Activated CD4-positive, alpha-beta T cell treated with anti-CD3 and anti-CD28 coated beads, Interleukin-2, Interleukin-4, amounts not matched to agents 100 ng/mL and 50 ng/mL, durations not matched to agents 16 hours and 8 hours (primary cell): ENCODE data around the gene ADAMTSL1.

Experiments used
- DNase-seq: peaks from one replicate; pipeline ENCODE4 v3.0.0-alpha.2; 2020; ENCODE audit warnings: low spot score

ADAMTSL1 gene

DNA sequence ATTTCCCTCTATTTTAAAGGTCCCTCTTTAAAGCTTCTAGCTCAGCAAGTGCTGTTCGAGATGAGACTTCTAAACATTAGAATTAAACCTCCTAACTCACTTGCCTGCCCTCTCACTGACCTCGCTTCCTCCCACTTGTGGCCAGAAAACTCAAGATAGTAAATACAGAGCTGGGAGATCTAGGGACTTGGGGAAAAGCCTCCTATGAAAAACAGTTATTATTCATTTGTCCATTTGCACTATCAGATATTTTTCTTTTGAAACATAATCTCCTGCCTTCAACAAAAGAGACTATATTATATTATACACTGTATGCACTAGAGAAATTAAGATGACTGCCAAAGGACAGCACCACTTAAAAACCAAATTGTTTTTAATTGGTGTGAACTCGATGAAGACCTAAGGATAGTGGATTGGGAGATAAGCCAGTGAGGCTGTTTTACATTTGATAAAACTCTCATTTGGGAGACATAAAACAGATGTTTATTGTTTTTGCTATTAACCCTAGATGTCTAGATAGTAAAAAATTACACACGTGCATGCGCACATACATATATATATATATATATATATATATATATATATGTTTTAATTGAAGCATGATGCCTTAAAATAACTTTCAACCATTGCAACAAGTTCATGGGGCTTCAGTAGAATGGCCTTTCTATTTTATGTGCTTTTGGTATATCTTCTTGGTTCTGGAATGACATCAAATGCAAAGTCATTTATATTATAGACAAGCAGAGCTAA lies 229.4 kb downstream of the ADAMTSL1 start:
- DNase-seq = no peak

DNA sequence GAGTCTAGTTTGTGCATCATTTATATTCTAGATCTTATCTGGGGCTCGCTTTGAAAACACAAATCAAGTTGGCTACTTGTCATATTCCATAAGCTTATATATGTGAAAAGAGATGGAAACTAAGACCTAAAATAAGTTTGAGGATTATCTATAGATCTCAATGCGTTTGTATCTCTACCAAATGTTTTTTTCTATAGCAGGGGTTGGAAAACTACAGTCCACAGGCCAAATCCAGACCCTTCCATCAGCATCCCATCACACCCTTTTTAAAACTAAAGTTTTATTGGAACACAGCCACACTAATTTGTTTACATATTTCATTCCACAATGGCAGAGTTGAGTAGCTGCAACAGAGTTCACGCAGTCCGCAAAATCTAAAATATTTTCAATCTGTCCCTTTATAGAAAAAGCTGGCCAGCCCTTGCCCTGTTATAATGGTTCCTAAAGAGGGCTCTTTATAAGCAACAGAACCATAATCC lies 230.0 kb downstream of the ADAMTSL1 start:
- no peak for DNase-seq

DNA sequence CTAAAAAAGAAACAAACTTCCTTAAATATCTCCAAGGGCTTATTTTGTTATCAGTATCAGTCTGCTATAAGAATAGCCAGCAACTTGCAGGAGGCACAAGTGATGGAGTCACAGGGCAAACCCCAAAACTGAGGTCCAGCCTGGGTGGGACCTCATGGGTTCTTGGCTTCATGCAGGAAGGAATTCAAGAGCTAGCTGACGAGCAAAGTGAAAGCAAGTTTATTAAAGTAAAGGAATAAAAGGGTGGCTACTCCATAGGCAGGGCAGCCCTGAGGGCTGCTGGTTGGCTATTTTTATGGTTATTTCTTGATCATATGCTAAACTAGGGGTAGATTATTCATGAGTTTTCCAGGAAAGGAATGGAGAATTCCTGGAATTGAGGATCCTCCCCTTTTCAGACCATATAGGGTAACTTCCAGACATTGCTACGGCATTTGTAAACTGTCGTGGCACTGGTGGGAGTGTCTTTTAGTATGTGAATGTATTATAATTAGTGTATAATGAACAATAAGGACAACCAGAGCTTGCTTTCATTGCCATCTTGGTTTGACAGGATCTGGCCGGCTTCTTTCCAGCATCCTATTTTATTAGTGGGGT lies 231.9 kb downstream of the ADAMTSL1 start:
- DNase-seq = no peak

DNA sequence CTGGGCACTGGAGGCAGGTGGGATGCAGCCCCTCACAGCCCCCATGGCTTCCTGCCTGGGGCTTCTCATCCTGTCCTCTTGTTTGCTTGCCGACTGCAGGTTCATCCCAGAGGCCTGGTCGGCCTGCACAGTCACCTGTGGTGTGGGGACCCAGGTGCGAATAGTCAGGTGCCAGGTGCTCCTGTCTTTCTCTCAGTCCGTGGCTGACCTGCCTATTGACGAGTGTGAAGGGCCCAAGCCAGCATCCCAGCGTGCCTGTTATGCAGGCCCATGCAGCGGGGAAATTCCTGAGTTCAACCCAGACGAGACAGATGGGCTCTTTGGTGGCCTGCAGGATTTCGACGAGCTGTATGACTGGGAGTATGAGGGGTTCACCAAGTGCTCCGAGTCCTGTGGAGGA lies 232.7 kb downstream of the ADAMTSL1 start:
- no peak for DNase-seq

DNA sequence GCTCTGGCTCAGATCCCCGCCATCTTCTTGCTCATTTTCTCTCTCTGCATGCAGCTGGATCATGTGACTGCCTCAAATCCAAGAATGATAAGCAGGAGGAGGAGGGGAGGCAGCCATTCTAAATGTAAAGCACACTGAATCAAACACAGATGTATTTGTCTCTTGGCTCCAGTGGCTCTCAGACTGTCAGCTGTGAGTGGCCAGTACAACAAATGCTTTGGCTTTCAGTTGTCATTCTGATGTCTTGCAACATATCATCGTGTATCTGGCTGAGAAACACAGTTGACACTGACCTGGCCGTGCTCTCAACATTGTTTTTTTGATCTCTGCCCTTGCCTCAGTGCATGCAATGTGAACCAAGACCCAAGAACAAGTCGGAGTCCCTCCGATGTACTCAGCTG lies 233.1 kb downstream of the ADAMTSL1 start:
- no peak for DNase-seq

DNA sequence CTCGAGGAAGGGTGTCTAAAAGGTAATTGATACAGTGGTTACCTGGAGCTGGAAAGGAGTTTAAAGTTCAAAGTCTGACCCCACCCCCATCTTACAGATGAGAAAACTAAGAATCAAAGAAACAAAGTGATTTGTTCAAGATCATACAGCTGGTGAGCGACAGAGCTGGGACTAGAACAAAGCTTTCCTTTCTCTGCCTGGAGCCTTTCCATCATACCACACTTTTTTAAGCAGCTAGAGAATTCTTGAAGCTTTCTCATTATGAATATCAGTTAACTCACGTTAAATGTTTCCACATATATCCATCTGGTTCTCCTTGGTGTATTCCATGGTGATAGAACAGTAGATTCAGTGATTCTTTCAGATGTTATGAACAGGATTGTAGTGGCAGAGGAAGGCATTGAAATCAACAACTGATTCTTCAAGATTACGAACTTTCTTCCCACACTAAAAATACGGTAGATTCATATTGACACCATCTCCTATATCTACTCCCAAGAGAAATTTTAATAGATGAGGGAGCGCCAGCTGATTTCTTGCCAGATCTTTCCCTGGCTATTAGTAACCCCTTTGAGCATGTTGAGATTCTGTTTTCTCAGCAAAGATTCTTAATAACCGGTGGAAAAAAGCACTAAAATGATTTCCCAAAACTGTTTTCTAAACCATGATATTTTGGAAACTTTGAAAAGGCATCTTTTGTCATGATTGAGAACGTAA lies 233.7 kb downstream of the ADAMTSL1 start:
- no peak for DNase-seq

DNA sequence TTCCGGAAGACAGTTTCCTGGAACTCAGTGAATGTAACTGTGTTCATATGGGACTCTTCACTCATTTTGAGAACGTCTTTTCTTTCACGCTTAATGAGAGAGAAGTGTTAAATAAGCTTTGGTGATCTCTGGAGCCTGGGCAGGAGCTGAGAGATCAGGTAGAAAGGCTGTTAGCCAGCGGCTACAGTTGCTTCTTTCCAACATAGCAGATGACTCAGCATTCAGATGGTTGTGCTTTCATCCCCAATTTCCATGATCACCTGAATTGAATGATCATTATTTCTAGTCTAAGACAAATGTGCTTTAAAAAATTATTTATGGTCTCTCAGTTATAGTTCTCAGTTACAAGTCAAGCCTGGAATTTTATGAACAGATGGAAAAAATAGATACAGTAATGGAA lies 234.5 kb downstream of the ADAMTSL1 start:
- DNase-seq = no peak

DNA sequence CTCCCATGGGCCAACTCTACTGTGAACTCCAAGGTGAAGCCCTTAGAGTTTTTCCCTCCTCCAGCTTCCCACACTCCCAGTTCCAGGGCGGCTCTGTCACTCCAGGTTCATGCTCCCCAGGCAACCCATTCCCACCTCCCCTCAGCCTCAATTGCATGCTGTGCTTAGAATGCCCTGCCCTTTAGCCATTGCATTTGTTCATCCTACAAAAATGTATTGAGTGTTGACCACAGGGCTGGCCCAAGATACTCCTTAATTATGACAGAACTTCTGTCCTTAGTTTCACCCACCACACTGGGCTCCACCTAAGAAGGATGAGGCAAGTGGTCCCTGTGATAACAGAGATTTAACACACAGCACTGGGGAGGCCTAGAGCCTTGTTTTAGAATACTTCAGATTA lies 236.1 kb downstream of the ADAMTSL1 start:
- DNase-seq = no peak

DNA sequence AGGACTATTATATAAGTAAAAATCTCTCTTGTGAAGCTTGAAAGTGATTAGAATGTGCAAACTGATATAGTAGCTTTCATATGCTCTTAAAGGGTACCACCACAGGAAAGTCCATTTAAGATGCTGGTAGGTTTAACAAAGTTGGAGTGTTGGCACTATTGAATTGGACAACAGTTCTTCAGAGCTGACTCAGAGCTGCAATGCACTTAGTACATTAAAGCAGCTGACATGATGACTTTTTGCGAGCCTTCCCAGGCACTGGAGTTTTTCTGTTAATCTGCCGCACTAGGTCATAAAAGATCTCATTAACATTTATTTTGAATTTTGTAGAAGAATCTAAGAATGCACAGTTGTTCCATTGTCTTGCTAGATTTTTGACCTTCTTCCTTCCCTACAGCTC lies 243.8 kb downstream of the ADAMTSL1 start:
- no peak for DNase-seq

DNA sequence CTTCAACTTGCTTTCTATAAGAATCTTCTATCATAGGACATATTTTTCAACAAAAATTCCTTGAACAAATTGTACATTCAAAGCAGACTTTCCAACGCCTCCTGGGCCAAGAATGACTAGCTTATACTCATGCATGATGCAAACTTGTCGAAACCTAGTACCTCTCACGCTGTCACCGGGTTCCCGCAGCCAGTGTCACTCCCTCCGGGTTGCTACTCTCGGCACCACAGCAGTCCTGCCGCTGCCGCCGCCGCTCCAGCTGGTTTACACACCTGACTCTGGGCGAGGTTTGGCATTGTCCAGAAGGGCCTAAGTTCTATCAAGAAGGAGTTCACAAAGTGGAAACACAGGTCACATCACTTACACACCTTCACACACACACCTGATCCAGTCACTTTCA lies 244.4 kb downstream of the ADAMTSL1 start:
- no peak for DNase-seq

DNA sequence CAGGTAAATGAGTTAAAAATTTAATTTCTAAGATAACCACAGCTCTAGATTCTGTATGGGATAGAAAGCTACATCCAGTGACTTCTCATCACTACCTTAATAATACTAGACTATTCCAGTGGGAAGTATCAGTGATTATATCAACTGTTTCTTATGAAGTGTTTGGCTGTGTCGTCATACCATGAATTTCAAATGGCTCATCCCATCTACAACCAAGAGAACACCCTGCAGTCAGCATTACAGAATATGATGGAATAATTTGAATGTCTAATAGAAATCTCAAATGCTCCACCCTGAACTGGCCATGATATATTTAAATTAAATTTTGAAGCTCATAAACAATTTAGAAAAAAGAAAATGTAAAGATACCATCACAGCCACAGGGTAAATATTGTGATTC lies 245.0 kb downstream of the ADAMTSL1 start:
- DNase-seq = no peak

DNA sequence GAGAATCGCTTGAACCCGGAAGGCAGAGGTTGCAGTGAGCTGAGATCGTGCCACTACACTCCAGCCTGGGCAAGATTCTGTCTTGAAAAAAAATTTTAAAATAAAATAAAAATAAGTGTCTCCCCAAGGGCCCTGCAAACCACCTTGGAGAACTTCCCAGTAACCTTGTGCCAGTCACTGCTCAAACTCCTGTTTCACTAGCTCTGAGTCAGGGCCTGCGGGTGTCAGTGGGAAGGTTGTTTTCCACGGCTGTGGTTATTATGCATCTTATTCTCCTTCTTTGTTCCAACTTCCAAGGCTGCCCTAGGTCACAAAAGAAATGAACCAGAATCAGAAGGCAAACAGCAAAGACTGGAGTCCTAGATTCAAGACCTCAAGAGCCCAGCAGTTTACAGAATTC lies 246.7 kb downstream of the ADAMTSL1 start:
- no peak for DNase-seq

DNA sequence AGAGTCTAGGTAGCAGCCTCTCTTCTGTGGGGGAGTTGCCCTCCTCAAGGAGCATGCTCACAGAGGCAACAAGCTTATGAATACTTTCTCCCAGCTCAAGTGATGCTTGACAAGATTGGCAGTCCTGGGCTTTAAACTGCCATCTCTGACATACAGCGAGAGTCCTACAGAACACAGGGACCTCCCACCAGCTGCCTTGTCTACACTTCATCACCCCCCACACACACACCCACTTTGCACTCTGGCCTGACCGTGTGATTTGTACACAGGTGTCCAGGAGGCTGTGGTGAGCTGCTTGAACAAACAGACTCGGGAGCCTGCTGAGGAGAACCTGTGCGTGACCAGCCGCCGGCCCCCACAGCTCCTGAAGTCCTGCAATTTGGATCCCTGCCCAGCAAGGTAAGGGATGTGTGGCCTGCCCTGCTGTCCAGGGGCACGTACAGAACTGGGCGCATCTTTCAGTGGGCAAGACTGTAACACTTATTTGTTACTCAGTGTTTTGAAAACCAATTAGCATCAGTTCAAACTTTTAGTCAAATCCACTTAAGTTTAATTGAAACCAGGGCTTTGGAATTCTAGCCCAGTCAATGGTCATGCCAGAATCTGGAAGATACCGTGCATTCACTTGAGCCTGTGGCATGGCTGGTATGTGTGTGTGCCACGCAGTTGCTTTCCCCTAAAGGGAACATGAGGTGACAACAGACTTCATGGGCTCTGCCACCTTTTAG lies 247.5 kb downstream of the ADAMTSL1 start:
- no peak for DNase-seq

DNA sequence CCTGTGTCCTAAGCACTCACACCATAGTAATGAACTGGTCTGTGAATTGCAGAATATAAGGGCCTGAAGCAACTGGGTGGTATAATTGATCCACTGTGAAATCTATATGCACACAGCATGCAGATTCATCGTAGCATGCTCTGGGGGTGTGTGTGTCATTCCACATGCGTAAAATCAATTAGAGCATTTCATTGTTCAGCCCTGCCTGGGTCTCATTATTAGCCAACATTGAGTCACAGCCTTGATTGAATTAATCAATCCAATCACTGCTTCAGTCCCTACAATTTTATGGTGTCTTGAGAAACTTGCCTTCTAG lies 248.0 kb downstream of the ADAMTSL1 start:
- no peak for DNase-seq

DNA sequence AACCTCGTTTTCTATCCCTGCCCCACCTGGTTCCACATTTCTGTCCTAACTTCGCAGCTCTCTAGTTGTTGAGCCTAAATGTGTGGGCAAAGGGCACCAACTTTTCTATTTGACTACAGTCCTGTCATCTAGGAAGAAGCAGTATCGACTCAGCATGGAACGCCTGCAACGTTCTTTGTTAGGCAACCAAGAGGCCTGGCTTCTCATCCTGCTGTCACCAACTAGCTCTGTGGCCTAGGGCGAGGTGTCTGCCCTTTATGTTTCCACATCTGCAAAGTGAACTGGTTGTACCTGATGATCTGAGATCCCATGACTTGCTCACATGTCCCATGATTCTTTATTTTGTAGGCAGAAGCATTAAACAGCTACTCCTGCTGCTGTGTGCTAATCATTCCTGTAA lies 248.9 kb downstream of the ADAMTSL1 start:
- DNase-seq = no peak

DNA sequence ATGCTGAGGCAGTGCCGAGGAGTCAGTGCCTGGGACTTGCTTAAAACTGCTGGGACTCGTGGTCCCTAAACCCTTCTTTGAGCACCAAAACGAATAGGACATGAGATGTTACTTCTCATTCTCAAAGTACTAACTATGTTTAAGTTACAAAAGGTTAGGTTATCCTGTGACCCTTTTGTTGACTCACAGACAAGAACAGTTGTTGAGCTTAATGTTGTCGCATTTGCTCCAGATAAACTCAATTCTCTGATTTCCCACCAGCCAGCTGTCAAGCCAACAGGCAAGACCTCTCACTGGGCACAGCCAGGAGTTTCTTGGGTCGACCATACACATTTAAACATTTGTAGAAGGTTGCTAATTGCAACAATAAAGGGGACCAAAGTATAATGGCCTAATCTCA lies 249.4 kb downstream of the ADAMTSL1 start:
- no peak for DNase-seq

DNA sequence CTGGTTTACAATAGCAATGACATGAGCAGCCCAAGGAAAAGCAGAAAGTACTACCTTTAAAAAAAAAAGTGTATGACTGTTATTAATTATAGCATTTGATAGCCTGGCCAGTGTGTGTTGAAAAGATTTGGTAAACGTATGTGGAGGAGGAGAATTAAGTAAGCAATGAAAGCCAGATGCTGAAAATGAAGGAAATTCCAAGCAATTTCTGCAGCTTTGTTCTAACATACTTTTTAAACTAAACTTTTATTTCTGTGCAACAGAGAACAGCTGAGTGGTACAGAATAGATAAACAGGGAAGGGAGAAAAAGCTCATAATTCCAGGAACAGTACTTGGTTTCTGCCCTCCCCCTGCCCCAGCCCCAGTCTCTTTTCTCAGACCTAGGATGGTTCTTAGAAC lies 252.6 kb downstream of the ADAMTSL1 start:
- no peak for DNase-seq

DNA sequence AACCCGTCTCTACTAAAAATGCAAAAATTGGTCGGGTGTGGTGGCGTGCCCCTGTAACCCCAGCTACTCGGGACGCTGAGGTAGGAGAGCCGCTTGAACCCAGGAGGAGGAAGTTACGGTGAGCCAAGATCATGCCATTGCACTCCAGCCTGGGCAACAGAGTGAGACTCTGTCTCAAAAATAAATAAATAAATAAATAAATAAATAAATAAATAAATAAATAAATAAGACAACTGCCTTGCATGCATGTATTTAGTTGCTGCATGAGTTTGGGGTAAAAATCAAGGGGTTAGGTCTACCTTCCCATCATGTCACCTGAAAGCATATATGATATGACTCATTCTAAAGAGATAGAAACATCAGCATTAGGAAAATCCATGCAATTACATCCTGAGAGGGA lies 254.0 kb downstream of the ADAMTSL1 start:
- DNase-seq = no peak

DNA sequence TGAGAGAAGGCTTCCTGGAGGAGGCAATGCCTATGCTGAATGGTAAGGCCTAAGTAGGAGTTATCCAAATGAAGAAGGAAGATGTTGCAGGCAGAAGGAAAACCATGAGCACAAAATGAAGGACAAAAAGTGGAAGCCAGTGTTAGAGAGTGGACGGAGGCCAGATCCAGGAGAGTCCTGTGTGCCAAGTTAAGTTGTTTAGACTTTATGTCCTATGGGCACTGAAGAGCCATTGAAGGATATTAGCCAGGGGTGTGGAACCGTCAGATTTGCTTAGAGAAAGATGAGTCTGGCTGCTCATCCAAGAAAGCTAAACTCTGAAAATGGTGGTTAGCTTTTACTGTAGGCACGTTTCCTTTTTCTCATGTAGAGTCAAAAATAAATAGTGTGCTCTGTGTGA lies 254.7 kb downstream of the ADAMTSL1 start:
- DNase-seq = no peak

DNA sequence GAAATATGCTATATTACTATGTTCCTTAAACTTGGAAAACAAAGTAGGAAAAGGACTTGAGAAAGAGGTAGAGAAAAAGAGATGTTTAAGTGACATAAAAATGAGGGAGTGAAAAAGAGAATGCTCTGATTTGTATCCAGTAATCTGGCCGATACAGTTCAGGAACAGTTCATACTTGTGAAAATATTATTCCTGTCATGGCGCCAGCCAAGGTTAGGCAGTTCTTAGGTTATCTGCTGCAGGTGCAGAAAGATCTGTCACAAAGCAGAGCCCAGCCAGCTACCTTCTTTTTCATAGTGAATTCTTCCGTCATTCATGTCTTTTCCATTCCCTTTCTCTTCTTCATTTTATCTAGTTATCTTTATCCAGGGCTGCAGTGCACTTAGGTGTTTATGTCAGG lies 256.3 kb downstream of the ADAMTSL1 start:
- DNase-seq = no peak

DNA sequence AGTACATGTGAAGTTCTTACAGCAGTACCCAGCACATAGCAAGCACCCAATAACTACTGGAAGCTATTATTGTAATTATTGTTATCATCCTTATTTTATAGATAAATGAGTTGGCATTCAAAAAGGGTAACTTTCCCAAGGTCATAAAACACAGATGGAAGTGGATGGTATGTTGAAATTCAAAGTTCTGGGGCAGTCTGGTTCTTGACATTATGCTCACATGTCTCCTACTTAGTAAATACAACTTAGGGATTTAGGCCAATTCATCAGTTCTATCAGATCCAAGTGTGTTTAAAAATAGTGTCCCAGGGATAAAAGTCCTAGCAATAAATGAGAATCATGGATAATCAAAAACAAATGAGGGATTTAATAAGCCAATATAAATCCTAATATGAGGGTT lies 265.2 kb downstream of the ADAMTSL1 start:
- no peak for DNase-seq

DNA sequence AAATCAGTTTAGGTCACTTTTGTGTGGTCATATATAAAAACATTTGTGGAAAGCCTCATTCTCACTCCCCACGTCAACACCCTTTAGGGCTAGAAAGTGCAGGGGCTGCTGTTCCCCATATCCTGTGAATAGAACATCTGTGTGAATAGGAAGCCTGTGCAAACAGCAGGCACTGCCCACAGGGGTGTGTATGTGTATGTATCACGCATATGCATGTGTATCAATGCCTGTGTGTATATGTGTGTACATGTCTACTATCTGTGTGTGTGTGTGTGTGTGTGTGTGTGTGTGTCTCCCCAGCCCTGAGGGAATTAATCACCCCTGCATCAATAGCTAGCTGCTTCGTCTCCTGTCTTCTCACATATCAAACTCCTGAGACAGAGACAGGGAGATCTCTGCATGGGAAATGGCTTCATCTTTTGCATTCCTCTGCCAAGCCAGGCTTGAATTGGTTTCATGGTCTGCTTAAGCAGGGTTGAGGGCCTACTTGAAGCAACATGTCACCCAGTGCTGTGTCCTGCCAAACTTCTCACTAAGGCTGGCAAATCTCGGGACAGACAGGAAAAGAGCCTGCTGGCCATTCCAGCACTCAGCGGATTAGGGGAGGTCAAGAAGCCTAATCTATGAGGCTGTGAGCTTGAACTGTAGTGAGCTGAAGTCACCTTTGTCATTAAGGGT lies 265.8 kb downstream of the ADAMTSL1 start:
- no peak for DNase-seq
